Hematopoietic multipotent progenitor cell (in vitro differentiated cells): ENCODE data around the gene CHST11. TPM values are rescaled to one million over a fixed set of nuclear protein-coding genes. Genes with fewer than 3 reads are reported as not detected.
A peak's percentile ranks its signal among the peaks of the same experiment; 100 is the strongest.

Experiments used
- DNase-seq, 3 donors: peaks; one replicate each; pipeline ENCODE4 v3.0.0-alpha.2; 2011 to 2015; ENCODE audit warnings: low read depth in 2 of 3, low spot score in 2 of 3
- total RNA-seq: library from RNA; depleted of rRNA; stranded (reverse); fragments of >200 nt; gene quantifications from one replicate; pipeline ENCODE4 v1.2.3, GENCODE V29; 2012

CHST11 gene
- total RNA-seq, 1 donor = 264 TPM

DNA sequence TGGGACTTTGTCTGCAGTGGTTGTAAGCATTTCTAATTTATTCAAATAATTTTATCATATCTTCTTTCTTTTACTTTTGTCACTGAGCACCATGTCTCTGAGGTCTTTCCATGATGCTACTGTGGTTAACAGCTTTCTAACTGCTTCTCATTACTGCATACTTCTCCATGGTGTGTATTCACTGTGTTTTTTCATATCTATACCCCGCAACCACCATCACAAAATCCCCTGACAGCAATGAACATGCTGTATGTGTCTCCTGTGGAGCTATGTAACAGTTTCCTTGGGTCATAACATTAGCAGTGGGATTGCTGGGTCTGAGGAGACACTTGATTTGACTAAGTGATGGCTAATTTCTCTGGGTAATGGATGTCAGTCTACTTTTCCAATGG is 29.2 kb upstream of the CHST11 start:
- DNase-seq = no peak

DNA sequence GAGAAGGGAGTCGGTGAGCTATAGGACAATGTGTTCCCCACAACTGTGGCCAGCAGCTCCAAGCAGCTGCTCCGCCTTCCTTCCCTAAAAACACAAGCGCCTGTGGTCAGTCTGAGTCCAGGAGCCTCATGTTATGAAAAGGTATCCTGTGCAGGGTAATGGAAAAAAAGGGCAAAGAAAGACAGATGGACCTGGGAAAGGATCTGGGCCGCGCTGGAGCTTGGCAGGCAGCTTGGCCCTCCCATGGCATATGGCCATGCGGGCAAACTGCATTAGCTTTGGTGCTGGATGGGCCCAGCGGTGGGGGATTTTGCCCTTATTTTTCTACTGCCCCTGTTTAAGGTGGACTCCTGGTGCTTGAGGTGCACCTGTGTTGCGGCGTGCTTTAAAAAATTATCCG is 23.7 kb upstream of the CHST11 start:
- no peak for DNase-seq

GRCh38 chr12:104434129-104434528 is 22.6 kb upstream of the CHST11 start:
- no peak for DNase-seq

GRCh38 chr12:104435175-104435574 is 21.6 kb upstream of the CHST11 start:
- DNase-seq = no peak

DNA sequence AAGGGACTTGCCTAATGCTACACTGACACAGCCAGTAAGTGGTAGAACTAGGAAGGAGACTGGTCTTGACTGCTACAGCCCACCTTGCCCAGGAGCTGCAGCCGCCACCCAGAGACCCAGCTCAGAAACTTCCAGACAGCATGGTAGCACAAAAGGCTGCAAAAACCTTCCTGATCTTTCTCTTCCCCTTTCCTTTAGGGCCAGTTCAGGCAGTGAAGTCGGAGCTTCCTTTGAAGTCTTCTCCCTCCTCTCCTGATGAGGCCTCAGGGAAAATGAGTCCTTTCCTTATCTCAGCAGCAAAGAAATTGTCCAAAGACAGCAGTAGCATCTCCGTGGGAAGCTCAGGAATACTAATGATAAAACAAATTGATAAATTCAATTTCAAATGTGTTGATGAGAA is 21.0 kb upstream of the CHST11 start:
- no peak for DNase-seq

- DNase-seq = no peak
These were observed 20.0 kb upstream of the CHST11 start for GRCh38 chr12:104436790-104437189.

DNA sequence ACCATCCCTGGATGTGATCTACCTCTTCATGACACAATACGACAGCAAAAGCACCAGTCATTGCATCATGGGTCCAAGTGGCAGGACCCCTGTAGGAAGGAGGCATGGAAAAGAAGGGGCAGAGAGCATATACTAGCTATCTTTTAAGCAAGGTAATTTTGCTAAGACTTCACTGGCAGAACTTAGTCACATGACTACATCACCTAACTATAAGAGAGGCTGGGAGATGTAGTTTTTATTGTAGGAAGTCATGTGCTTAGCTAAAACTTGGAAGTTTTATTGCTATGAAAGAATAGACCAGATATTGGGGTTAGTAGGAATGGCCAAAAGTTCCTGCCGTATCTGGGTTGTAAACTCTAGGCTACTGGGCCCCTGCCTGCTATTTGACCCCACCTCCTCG is 18.6 kb upstream of the CHST11 start:
- DNase-seq = no peak

GRCh38 chr12:104439137-104439536 is 17.6 kb upstream of the CHST11 start:
- no peak for DNase-seq

DNA sequence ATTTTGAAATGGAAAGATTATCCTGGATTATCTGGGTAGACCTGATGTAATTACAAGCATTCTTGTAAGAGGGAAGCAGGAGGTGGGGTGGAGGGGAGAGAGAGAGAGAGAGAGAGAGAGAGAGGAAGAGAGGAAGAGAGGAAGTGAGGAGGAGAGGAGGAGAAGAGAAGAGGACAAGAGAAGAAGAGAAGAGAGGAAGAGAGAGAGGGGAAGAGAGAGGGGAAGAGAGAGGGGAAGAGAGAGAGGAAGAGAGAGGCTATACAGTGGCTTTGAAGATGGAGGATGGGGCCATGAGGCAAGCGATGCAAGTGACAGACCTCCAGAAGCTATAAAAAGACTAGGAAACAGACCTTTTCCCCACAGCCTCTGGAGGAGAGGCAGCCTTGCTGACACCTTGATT is 13.7 kb upstream of the CHST11 start:
- DNase-seq = no peak

GRCh38 chr12:104446646-104447421 is 9.9 kb upstream of the CHST11 start:
- no peak for DNase-seq

GRCh38 chr12:104448031-104448430 is 8.7 kb upstream of the CHST11 start:
- no peak for DNase-seq

DNA sequence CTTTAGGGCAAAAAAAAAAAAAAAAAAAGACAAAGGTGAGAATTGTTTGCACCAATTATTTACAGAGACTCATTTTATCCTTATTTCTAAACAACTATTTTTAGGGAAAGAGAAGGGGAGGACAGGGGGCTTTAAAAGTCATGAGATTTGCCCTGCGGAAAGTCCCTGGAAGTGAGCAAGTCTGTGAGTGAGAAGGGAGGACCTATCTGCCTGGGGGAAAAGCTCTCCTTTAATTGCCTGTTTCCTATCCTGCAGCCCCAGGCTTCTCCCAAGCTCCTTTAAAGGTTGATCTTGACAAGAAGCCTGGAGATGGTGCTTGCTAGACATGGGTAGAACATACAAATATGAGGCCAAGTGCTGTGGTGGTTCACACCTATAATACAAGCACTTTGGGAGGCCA is 8.3 kb upstream of the CHST11 start:
- no peak for DNase-seq

DNA sequence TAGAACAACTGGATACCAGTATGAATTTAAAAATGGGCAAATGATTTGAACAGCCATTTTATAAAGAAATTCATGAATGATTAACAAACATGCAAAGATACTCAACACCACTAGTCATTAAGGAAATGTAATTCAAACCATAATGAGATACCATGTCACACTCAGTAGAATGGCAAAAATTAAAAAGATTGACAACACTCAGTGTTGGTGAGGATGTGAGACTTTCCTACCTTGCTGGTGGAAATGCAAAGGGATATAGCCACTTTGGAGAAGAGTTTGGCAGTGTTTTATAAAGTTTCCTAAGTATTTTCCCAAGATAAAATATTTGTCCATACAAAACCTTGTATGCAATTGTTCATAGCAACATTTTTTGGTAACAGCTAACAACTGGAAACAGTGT is 6.0 kb upstream of the CHST11 start:
- no peak for DNase-seq

DNA sequence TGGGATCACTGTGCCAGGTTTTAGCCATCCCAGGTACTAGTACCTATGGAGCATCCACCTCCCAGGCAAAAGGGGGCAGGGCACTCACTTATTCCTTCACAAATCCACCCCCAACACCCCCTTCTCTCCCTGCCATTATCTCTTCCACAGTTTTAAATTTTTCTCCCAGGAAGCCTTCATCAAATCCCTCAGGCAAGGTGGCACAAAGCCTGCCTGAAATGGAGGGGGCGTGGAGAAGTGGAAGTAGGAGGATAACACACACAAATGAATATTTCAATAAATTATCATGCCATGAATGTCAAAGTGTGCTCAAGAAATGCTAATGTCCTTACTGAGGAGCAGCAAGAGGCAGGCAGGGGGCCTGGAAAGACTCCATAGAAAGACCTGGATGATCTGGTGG is 4.7 kb upstream of the CHST11 start:
- DNase-seq = no peak

DNA sequence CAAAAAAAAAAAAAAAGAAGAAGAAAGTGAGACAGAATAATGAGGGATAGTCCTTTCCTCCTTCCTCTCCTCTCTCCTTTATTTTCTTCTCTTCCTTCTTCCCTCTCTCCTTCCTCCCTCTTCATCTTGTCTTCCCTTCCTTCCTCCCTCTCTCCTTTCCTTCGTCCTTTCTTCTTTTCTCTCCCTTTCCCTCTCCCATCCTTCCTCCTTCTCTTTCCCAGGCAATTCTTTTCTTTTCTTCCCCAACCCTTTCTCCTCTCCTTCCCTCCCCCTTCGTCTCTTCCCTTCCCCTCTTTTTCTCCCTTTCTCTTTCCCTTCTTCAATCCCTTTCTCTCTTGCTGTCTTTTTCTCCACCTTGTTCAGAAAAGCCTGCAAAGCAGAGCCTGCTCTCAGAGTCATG is 3.6 kb upstream of the CHST11 start:
- DNase-seq = no peak

GRCh38 chr12:104454997-104455396 is 1.8 kb upstream of the CHST11 start:
- DNase-seq = no peak

DNA sequence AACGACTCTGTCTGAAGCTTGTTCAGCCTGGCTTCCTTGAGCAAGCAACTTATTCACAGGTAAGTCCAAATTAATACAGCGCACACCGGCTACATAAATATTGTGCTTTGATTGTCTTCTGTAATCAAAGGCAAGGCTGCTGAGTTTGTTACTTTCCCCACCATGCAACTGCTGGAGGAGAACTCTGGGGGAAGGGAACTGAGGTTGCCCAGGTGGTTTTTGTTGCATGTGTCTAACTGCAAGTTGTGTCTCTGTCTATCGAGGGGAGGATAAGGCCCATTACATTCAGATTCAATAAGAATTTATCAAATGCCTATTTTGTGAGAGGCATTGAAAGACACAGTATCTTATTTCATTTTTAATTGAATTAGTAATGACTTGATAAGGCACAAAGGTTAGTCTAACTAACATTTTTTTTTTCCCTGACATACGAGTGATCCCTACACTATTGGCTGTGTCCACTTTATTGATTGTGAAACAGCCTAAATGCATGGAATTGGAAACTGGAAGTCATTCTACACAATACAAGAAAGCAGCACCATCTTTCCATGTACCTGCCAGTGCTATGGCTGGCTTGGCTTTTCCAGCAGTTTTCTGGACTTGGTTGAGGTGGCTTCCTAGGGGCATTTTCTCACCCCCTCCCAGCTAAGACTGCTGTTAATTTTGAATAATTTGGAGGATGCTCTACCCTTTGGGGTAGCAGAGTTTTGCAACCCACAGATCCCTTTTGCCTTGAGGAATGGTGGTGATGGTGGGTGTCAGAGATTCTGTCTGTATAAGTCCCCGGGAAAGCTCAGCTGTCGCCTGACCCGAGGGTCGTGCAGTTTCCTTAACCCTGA is 951 bp upstream of the CHST11 start:
- DNase-seq = no peak

DNA sequence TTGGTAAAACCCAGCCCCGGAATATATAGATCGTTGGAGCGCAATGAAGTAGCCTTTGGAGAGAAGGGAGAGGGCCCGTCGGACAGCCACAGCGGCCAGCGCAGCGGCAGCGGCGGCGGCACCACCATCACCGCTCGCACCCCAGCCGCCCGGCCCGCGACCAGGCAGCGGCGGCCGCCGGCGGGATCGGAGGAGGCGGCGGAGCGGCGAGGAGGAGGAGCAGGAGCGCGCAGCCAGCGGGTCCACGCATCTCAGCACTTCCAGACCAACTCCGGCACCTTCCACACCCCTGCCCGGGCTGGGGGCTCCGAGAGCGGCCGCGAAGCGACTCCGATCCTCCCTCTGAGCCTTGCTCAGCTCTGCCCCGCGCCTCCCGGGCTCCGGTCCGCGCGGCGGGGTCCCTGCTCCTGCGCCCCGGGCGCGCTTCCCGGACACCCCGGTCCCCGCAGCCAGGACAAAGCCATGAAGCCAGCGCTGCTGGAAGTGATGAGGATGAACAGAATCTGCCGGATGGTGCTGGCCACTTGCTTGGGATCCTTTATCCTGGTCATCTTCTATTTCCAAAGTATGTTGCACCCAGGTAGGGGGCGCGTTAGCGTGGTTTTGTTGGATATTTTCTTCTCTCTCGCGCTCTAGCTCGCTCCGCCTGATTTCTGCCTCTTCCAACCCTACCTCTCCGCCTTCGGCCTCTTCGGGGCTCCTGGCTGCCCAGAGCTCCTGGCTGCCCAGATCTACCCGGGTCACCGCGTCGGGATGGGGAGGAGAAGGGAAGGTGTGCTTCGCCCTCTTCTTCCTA is 400 bp downstream of the CHST11 start:
- DNase-seq = peak in 1 of 3 donors; percentile 68

- DNase-seq = no peak
These were observed 1.3 kb downstream of the CHST11 start for GRCh38 chr12:104457746-104458693.

DNA sequence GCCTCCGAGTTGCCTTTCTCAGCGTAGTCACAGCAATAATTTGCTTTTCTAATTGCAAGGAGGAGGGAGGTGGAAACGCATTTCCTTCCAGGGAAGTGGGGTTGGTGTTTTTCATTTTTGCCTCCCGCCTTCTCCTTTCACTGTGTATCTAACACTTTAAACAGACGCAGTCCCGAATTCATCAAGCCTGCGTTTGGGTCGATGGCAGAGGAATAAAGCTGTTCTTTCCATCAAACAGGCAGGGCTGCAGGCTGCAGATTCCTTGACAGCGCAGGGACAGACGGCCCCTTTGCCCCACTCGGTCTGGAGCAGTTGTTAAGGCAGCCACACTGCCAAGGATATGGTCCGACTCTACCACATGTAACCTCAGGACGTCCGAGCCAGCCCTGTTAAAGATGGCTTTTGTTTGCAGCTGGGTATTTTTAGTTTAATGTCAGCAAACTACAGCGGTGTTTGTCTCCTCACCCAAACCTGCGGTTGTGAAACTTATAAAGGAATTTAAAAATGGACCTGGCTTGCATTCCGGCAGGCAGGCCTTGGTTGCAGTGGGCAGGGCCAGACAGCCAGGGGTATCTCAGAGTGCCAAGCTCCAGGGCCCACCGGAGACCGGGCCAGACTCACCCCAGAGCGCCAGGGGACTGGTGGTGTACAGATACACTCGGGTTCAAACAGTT is 2.1 kb downstream of the CHST11 start:
- no peak for DNase-seq
